B cell (primary cell): ENCODE data around the gene ANTXR2. TPM values are rescaled to one million over a fixed set of nuclear protein-coding genes. Genes with fewer than 3 reads are reported as not detected.

Experiments
- ATAC-seq: fragments of 200-7000 bp; cut with Tn5 transposase; one replicate; pipeline ENCODE4 v1.10.0; 2021; ENCODE audit warnings: low read depth, mild to moderate bottlenecking, moderate number of reproducible peaks, moderate library complexity
- CTCF ChIA-PET: fragments of 350-600 bp; sonication (Branson Sonifier 250); formaldehyde crosslinking; loops from one replicate; lab custom pipeline; 2021; ENCODE audit warnings: antibody characterized with exemption, inconsistent platforms; lab: Charles Lee
- POLR2A ChIA-PET: fragments of 350-600 bp; sonication (Branson Sonifier 250); formaldehyde crosslinking; loops from one replicate; lab custom pipeline; 2021; ENCODE audit warnings: antibody characterized with exemption; lab: Charles Lee
- DNase-seq: peaks from one replicate; pipeline ENCODE4 v3.0.0; 2013
- H2AFZ ChIP-seq: 2 replicates; pipeline ENCODE4 v1.6.1; 2012; ENCODE audit warnings: mild to moderate bottlenecking, low read depth, low read length; ENCODE audit not compliant: insufficient read depth, poor library complexity, severe bottlenecking
- H3K27ac ChIP-seq, 2 donors: 1 replicate in 1 of 2; 2 replicates in 1 of 2; pipeline ENCODE4 v1.5.1; 2012 to 2013; ENCODE audit warnings: low read length in 2 of 2, mild to moderate bottlenecking in 2 of 2, moderate library complexity in 1 of 2
- H3K27me3 ChIP-seq, 4 experiments: fragments of 200-600 bp in 1 of 4; sonication (generic) in 1 of 4; replicated peaks in 1 of 4; 1 replicate in 2 of 4; 2 replicates in 2 of 4; pipeline versions ENCODE4 v1.6.1 to v1.7.0; 2013 to 2016; ENCODE audit warnings: low read length in 3 of 4, mild to moderate bottlenecking in 2 of 4, mixed read lengths in 1 of 4, moderate library complexity in 1 of 4; ENCODE audit not compliant: insufficient read depth in 4 of 4, control insufficient read depth in 3 of 4; ENCODE audit errors: control extremely low read depth in 1 of 4
- H3K36me3 ChIP-seq, 2 experiments: replicated peaks in 1 of 2; 1 replicate in 1 of 2; 2 replicates in 1 of 2; pipeline versions ENCODE4 v1.6.1 to v1.7.1; 2013; ENCODE audit warnings: low read length in 1 of 2; ENCODE audit not compliant: insufficient read depth in 2 of 2, control insufficient read depth in 1 of 2; ENCODE audit errors: control extremely low read depth in 1 of 2, extremely low read depth in 1 of 2
- H3K4me1 ChIP-seq, 2 donors: fragments of 200-600 bp in 1 of 2; sonication (generic) in 1 of 2; 1 replicate in 1 of 2; 2 replicates in 1 of 2; pipeline versions ENCODE4 v1.5.1 to v1.6.1; 2013 to 2017; ENCODE audit warnings: low read length in 2 of 2; ENCODE audit not compliant: control insufficient read depth in 2 of 2, insufficient read depth in 2 of 2
- H3K4me2 ChIP-seq: replicated peaks from 2 replicates; pipeline ENCODE3; 2012; ENCODE audit warnings: mild to moderate bottlenecking, low read depth, low read length; ENCODE audit not compliant: poor library complexity, severe bottlenecking
- H3K4me3 ChIP-seq, 5 experiments: fragments of 200-600 bp in 1 of 5; sonication (generic) in 1 of 5; 1 replicate in 3 of 5; 2 replicates in 2 of 5; pipeline versions ENCODE4 v1.5.1 to v1.7.0; 2011 to 2016; ENCODE audit warnings: low read length in 4 of 5, mild to moderate bottlenecking in 4 of 5, low read depth in 2 of 5, control low read depth in 1 of 5, moderate library complexity in 1 of 5; ENCODE audit not compliant: insufficient read depth in 1 of 5; ENCODE audit errors: control extremely low read depth in 1 of 5, extremely low read depth in 1 of 5
- H3K79me2 ChIP-seq: fragments of 200-600 bp; sonication (generic); one replicate; pipeline ENCODE4 v1.6.0; 2016; ENCODE audit warnings: low read length; ENCODE audit not compliant: control insufficient read depth, insufficient read depth
- H3K9ac ChIP-seq: fragments of 200-600 bp; sonication (generic); 2 replicates; pipeline ENCODE4 v1.6.1; 2017; ENCODE audit warnings: mild to moderate bottlenecking, low read length, moderate library complexity
- H3K9me3 ChIP-seq, 3 donors: one replicate each; pipeline versions ENCODE4 v1.6.1 to v1.7.1; 2013; ENCODE audit warnings: low read length in 2 of 3; ENCODE audit not compliant: control insufficient read depth in 2 of 3, insufficient read depth in 1 of 3; ENCODE audit errors: control extremely low read depth in 1 of 3
- H4K20me1 ChIP-seq: 2 replicates; pipeline ENCODE4 v1.6.0; 2012; ENCODE audit warnings: mild to moderate bottlenecking, low read length; ENCODE audit not compliant: insufficient read depth, control insufficient read depth, poor library complexity, severe bottlenecking
- H3K27ac Mint-ChIP-seq: one replicate; pipeline ENCODE4 v1.8.0; 2021; ENCODE audit warnings: mixed read lengths
- H3K27me3 Mint-ChIP-seq: one replicate; pipeline ENCODE4 v1.8.0; 2021; ENCODE audit warnings: mixed read lengths
- H3K4me1 Mint-ChIP-seq: one replicate; pipeline ENCODE4 v1.8.0; 2021; ENCODE audit warnings: mixed read lengths
- H3K4me3 Mint-ChIP-seq: one replicate; pipeline ENCODE4 v1.8.0; 2021; ENCODE audit warnings: mixed read lengths
- H3K9me3 Mint-ChIP-seq: one replicate; pipeline ENCODE4 v1.8.0; 2022; ENCODE audit warnings: mixed read lengths; ENCODE audit not compliant: insufficient read depth
- EZH2 ChIP-seq: IDR thresholded peaks from 2 replicates; pipeline ENCODE4 v1.6.1; 2012; ENCODE audit warnings: borderline replicate concordance, low read depth, mild to moderate bottlenecking, moderate library complexity, low read length; ENCODE audit not compliant: insufficient read depth, poor library complexity, severe bottlenecking
- WGBS: methylation state at CpG from one replicate; pipeline ENCODE4 v1.1.5; 2013; ENCODE audit warnings: missing lambda C conversion rate; ENCODE audit not compliant: insufficient coverage; 5-methylcytosine and 5-hydroxymethylcytosine counted together
- intact Hi-C: fragments of 100-400 bp; cut with micrococcal nuclease; formaldehyde crosslinking; loops from one replicate; pipeline ENCODE4 v1.10.0; 2022
- polyA plus RNA-seq: library from polyadenylated mRNA; depleted of rRNA; stranded (reverse); fragments of >200 nt; gene quantifications from 2 replicates; pipeline ENCODE4 v1.2.3, GENCODE V29; 2012
- total RNA-seq, 2 donors: library from RNA; stranded (reverse); fragments of 120-200 nt in 1 of 2; gene quantifications; 1 replicate in 1 of 2; 2 replicates in 1 of 2; pipeline versions ENCODE4 v1.2.3 to v1.2.4, GENCODE V29; 2013 to 2022
- TF ChIP-seq, protein P1 (sequence below): fragments of 200-600 bp; IDR thresholded peaks from one replicate; pipeline ENCODE4 v1.8.0; 2022; ENCODE audit warnings: antibody characterized with exemption, mild to moderate bottlenecking

ANTXR2 gene
- total and polyA plus RNA-seq, 2 donors (not counting 1 experiment from before 2014, with no cell fraction given): 10.6 to 63.0 TPM

DNA sequence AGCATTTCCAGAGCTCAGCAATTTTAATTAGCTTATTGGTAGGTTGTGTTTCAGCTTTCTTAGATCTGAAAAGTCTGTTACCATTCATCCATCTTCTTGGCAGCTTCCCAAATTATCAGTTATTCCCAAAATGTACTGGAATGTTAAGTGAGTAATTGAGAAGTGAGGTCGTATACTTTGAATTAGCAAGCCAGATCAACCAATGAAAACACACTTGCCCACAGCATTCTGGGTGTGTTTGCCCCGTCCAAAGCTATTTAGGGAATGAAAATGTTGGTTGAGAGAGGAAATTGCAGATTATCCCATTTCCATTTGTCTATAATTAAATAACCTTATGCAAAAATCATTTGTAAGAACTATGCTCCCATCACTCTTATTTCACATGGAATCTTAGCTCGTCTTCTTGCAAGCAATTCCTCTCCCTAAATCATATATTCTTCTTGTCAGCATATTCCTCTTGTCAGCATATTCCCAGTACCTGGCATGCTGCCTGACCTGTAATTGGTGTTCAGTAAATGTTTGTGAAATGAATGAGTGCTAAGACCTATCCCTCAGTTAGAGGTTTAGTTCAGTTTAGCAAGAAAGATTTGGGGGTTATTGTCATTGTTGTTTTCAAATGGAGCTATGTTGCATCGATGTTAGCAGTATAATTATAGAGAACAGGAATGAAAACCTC, 23.3 kb upstream of the ANTXR2 start:
- H3K4me3 ChIP-seq: no peak overlapping the region
- no peaks in the 10 kb centered on the region for H3K4me1 ChIP-seq
- no peak overlapping the region for H3K4me3 Mint-ChIP-seq
- WGBS: no CpG with 5 or more reads among the region's 4 CpGs
- no peak overlapping the region for H2AFZ ChIP-seq
- ATAC-seq: no peak
- CTCF ChIA-PET: interaction anchor here (0.9 kb wide), 1 partner anchor 9 kb away, joined by 4 read pairs; no protein-coding TSS in a partner anchor
- H3K27me3 Mint-ChIP-seq: peaks cover 24% of the 10 kb centered on the region
- H3K27ac Mint-ChIP-seq: no peak overlapping the region
- no peak for DNase-seq
- TF ChIP-seq, protein P1, sequence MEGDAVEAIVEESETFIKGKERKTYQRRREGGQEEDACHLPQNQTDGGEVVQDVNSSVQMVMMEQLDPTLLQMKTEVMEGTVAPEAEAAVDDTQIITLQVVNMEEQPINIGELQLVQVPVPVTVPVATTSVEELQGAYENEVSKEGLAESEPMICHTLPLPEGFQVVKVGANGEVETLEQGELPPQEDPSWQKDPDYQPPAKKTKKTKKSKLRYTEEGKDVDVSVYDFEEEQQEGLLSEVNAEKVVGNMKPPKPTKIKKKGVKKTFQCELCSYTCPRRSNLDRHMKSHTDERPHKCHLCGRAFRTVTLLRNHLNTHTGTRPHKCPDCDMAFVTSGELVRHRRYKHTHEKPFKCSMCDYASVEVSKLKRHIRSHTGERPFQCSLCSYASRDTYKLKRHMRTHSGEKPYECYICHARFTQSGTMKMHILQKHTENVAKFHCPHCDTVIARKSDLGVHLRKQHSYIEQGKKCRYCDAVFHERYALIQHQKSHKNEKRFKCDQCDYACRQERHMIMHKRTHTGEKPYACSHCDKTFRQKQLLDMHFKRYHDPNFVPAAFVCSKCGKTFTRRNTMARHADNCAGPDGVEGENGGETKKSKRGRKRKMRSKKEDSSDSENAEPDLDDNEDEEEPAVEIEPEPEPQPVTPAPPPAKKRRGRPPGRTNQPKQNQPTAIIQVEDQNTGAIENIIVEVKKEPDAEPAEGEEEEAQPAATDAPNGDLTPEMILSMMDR: no peak
- TF ChIP-seq EZH2: no peak
- no peaks in the 10 kb centered on the region for H3K27me3 ChIP-seq
- H3K79me2 ChIP-seq: no peaks in the 10 kb centered on the region
- H3K4me2 ChIP-seq: no peak overlapping the region
- no peaks in the 10 kb centered on the region for H4K20me1 ChIP-seq
- no peak overlapping the region for H3K9ac ChIP-seq
- no peaks in the 10 kb centered on the region for H3K36me3 ChIP-seq
- no peaks in the 10 kb centered on the region for H3K9me3 ChIP-seq
- H3K9me3 Mint-ChIP-seq: no peaks in the 10 kb centered on the region
- POLR2A ChIA-PET: no interaction called here
- H3K27ac ChIP-seq: no peak overlapping the region
- intact Hi-C loops: no loop called here
- H3K4me1 Mint-ChIP-seq: peaks cover 3% of the 10 kb centered on the region

DNA sequence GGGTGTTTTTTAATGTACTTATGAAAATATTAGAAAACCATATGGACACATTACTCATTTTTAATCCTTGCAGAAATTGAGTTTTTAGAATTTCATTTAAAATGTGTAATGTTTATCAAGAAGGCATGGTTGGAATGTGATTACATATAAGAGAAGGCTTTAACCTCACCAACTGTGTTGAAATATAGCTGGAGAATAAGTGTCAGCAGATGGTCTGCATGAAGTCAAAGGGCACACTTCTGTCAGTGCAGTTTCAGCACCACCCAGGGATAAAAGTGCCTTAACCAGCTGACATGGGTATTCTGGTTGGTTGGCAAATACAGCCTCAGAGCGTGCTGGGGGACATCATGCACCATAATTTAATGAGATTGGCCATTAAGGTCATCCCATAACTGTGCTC, 21.2 kb upstream of the ANTXR2 start:
- no peak for ATAC-seq
- CTCF ChIA-PET: no interaction called here

More for the DNA sequence above, 21.2 kb upstream of the ANTXR2 start:
- whole genome bisulfite sequencing: no CpG with 5 or more reads among the region's 1 CpG
- DNase-seq: no peak
- TF ChIP-seq, protein P1: no peak
- TF ChIP-seq EZH2: no peak
- Mint-ChIP-seq H3K9me3 (no peaks in the 10 kb centered on the region), H3K27ac (no peak overlapping the region), H3K4me1 (peaks cover 3% of the 10 kb centered on the region), H3K27me3 (peaks cover 22% of the 10 kb centered on the region), H3K4me3 (no peak overlapping the region)
- Histone ChIP-seq H3K9ac (no peak overlapping the region), H3K4me3 (no peak overlapping the region), H3K4me1 (no peaks in the 10 kb centered on the region), H3K4me2 (no peak overlapping the region), H3K36me3 (no peaks in the 10 kb centered on the region), H2AFZ (no peak overlapping the region), H3K27ac (no peak overlapping the region), H3K9me3 (no peaks in the 10 kb centered on the region), H3K79me2 (no peaks in the 10 kb centered on the region), H4K20me1 (no peaks in the 10 kb centered on the region), H3K27me3 (no peaks in the 10 kb centered on the region)
- POLR2A ChIA-PET: no interaction called here
- intact Hi-C loops: no loop called here
